ENCODE results near the gene BLID. TPM values are rescaled to one million over a fixed set of nuclear protein-coding genes. Genes with fewer than 3 reads are reported as not detected.

The BLID gene
- total RNA-seq, 1 experiment from 2014 or later, result 5.7 TPM

GRCh38 chr11:122150216-122151124 lies 34.5 kb upstream of the BLID start:
- H3K4me2 ChIP-seq (ENCODE audit: low read length), result peak overlapping the region; percentile 95
- H3F3A ChIP-seq (ENCODE audit: low read length, unreplicated experiment), result peaks cover 51% of the 10 kb centered on the region
- POLR2A ChIA-PET (ENCODE audit: unreplicated experiment), result interaction anchor here (1.1 kb wide), 1 partner anchor 18 kb away, joined by 8 read pairs; no protein-coding TSS in a partner anchor
- H3K79me2 ChIP-seq (ENCODE audit: low read length), result peaks cover 100% of the 10 kb centered on the region
- intact Hi-C loops (cut with micrococcal nuclease), result loop anchor here (5.0 to 10.0 kb wide), 2 partner anchors 128 to 354 kb away; no protein-coding TSS in a partner anchor
- peak overlapping the region; percentile 99 for H3K9ac ChIP-seq (ENCODE audit: low read length)
- peak; percentile 83 for DNase-seq
- peaks cover 70% of the 10 kb centered on the region for H3K4me1 ChIP-seq (ENCODE audit: insufficient read depth, low read length)
- ATAC-seq, result peak; percentile 57
- H3K9me2 ChIP-seq (replicated peaks; ENCODE audit: low read length), result no peaks in the 10 kb centered on the region
- peaks cover 66% of the 10 kb centered on the region for H4K20me1 ChIP-seq (ENCODE audit: low read length)
- CTCF ChIA-PET, result no interaction called here
- H3K9me3 ChIP-seq (ENCODE audit: low read length), result no peaks in the 10 kb centered on the region
- TF ChIP-seq EZH2phosphoT487 (IDR thresholded peaks at IDR 0.05; ENCODE audit: borderline replicate concordance, low read length) (no peak), CTCF (conservative IDR thresholded peaks at IDR 0.05; ENCODE audit: low read depth, low read length) (no peak), EZH2 (IDR thresholded peaks at IDR 0.05; ENCODE audit: low read length, unreplicated experiment) (no peak)
- H3K27ac ChIP-seq (ENCODE audit: low read length), result peak overlapping the region; percentile 99
- peaks cover 87% of the 10 kb centered on the region for H3K36me3 ChIP-seq (ENCODE audit: low read depth, low read length)
- peak overlapping the region; percentile 75 for H3K4me3 ChIP-seq (ENCODE audit: low read length)
- no peak overlapping the region for H2AFZ ChIP-seq (ENCODE audit: low read length)
- no TSS peak for BruUV-seq (replicated peaks)
- no peaks in the 10 kb centered on the region for H3K27me3 ChIP-seq (ENCODE audit: low read length)

- CTCF ChIA-PET, result no interaction called here
- Histone ChIP-seq H3K4me3 (ENCODE audit: low read length) (peak overlapping the region; percentile 75), H3K79me2 (ENCODE audit: low read length) (peaks cover 100% of the 10 kb centered on the region), H3K4me1 (ENCODE audit: insufficient read depth, low read length) (peaks cover 83% of the 10 kb centered on the region), H3K4me2 (ENCODE audit: low read length) (peak overlapping the region; percentile 95), H4K20me1 (ENCODE audit: low read length) (peaks cover 73% of the 10 kb centered on the region), H3K36me3 (ENCODE audit: low read depth, low read length) (peaks cover 87% of the 10 kb centered on the region), H3K9ac (ENCODE audit: low read length) (peak overlapping the region; percentile 99; the same call in 1 of the 2 replicates), H2AFZ (ENCODE audit: low read length) (no peak overlapping the region), H3K9me2 (replicated peaks; ENCODE audit: low read length) (no peaks in the 10 kb centered on the region), H3F3A (ENCODE audit: low read length, unreplicated experiment) (peaks cover 50% of the 10 kb centered on the region), H3K27me3 (ENCODE audit: low read length) (no peaks in the 10 kb centered on the region), H3K9me3 (ENCODE audit: low read length) (no peaks in the 10 kb centered on the region), H3K27ac (ENCODE audit: low read length) (peak overlapping the region; percentile 99)
- no peak for DNase-seq
- no TSS peak for BruUV-seq (replicated peaks)
- POLR2A ChIA-PET (ENCODE audit: unreplicated experiment), result interaction anchor here (1.1 kb wide), 1 partner anchor 19 kb away, joined by 8 read pairs; no protein-coding TSS in a partner anchor
- ATAC-seq, result no peak
- TF ChIP-seq EZH2 (IDR thresholded peaks at IDR 0.05; ENCODE audit: low read length, unreplicated experiment) (no peak), EZH2phosphoT487 (IDR thresholded peaks at IDR 0.05; ENCODE audit: borderline replicate concordance, low read length) (no peak), CTCF (conservative IDR thresholded peaks at IDR 0.05; ENCODE audit: low read depth, low read length) (no peak)
- intact Hi-C loops (cut with micrococcal nuclease), result no loop called here
Observed at GRCh38 chr11:122149202-122149601, 33.2 kb upstream of the BLID start.

Data from PC-3 (cell line).